ENCODE measurements around the gene CBARP.

The CBARP gene

DNA sequence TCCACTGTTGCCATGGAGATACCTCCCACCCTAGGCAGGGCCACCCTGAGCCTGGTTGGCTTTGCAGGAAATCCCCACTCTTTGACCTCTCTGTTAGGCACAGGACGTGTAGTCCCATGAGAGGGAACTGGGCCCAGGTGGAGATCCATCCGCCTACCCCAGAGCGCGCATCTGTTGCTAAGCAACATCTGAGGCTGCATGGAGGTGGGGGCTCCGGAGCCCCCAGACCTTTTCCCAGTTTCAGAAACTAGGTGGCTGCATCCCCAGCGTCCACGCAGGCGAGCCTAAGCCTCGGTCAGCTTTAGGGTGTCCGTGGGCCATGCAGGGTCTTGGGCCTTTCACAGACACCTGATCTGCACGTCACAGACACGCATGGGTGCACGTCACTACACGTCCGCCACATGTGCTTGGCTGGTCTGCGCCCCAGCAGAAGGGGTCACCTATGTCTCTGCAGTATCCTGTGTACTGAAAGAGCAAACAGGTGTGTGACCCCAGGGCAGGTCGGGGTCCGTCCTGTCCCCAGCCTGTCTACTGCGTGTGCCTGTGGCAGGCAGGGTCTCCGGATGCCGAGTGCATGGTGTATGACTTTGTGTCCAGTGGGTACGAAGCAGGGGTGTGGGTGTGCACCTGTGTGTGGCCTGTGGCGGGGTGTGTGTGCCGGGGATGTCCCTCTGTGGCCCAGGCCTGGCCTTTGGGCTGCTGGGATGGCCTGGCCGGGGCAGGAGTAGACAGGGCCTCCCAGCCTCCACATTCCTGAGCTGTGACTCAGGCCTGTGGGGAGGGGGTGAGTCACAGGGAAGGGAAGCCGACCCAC is 27.2 kb upstream of the CBARP start:
- DNase-seq, result no peak

DNA sequence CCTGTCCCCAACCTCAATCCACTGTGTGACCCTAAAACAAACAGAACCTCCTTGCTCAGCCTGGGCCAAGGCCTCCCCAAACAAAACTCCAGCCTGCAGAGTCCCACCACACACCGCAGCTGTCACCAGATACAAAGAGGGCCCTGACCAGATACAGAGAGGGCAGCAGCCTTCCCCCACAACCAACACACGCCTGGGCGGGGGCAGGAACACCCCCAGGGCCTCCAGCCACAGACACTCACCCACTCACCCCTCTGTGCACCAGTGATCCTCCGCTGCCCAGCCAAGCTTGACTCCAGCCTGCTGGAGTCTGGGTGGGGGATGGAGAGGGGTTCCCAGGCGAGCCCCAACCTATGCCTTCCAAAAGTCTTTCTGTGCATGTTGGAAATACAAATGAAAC is 25.4 kb upstream of the CBARP start:
- no peak for DNase-seq

DNA sequence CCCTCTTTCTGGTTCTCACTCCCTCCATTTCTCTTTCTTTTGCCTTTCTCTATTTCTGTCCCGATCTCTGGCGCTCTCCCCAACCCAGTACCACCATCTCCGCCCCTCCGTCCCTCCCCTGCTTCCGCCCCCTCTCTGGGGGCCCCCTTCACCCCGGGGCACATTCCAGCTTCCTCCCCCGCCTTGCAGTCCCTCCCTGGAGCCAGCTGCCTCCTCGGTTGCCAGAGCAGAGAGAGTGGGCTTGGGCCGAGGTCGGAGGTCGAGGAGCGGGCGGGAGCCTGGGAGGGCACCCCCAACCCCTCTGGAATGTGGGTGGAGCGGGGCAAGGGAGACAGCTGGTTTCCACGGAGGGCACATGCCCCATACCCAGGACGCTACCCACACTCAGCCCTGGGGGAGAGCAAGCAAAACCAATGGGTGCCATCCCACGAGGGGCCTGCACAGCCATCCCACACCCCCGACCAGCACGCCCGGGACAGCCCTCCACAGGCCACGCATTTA is 24.9 kb upstream of the CBARP start:
- DNase-seq, result no peak

- no peak for DNase-seq
Observed at GRCh38 chr19:1261798-1262622, 24.2 kb upstream of the CBARP start.

DNA sequence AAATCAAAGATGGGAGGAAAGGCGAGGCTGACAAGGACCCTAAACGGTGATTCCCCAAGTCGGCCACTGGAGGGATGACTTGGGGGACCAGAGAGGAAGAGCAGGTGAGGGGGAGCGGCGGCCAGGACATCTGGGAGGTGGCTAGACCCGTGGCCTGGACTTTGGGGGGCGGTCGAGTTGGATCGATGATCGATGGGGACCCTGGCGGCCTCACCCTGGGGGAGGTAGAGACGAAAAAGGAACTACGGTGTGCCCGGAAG is 23.7 kb upstream of the CBARP start:
- DNase-seq, result no peak

- peak; percentile 90 for DNase-seq
Observed at GRCh38 chr19:1260749-1261537, 23.1 kb upstream of the CBARP start.

GRCh38 chr19:1259876-1260748 is 22.3 kb upstream of the CBARP start:
- DNase-seq, result no peak

DNA sequence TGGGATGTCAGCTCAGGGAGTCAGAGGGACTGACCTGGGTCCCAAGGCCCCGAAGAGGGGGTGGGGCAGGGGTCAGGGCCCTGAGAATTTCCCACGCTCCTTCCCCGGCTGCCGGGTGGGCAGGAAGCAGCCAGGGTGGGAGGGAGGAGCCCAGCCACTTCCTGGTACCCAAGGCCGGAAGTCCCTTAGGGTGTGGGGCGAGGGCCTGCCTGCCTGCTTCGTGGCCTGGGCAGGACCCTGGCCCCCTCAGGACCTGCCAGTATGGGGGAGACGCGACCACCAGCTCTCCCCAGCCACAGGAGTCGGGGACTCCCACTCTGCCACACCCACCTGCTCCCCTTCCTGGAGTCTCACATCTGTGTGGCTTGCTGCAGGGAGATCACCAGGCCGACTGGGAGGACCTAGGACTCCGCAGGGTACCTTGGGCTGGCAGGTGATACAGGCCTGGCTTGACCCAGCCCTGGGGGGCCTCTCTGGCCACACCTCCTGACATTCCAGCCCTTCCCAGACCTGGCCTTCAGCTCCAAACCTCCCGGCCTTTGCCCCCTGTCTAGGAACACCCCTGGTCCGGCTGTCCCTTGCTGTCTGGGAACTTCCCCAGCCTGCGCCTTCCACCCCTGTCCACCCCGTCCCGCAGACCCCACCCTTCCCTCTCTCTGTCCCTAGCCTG is 21.5 kb upstream of the CBARP start:
- DNase-seq, result peak; percentile 41

GRCh38 chr19:1258707-1259205 is 21.0 kb upstream of the CBARP start:
- DNase-seq, result no peak

- DNase-seq, result no peak
Observed at GRCh38 chr19:1258163-1258492, 20.3 kb upstream of the CBARP start.

DNA sequence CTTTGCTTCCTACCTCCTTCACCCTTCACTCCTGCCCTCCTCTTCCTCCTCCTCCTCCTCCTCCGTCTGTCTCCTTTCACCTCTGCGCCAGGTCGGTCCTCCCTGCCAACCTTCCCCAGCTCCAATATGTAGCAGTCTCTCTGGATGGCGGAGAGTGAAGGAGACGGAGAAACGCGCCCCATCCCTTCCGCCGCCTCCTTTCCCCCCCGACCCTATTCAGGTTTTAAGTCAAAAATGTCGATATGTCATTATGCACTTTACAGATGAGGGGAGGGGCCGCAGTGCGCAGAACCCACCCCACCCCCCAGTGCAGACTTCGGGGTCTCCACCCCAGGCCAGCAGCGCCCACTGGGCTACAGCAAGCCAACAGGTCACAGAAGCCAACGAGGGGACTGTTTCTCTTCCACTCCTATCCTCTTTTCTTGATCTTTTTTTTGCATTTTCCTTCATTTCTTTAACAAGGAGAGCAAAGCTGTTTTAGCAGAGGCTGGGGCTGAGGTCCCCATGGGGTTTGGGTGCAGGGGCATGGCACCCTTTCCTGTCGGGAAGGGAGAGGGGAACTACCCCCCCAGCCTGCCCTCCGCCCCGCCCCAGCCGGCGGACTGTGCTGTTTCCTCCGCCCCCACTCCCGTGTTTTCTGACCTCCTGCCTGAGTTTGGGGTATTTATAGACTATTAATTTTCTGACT is 19.8 kb upstream of the CBARP start:
- no peak for DNase-seq

DNA sequence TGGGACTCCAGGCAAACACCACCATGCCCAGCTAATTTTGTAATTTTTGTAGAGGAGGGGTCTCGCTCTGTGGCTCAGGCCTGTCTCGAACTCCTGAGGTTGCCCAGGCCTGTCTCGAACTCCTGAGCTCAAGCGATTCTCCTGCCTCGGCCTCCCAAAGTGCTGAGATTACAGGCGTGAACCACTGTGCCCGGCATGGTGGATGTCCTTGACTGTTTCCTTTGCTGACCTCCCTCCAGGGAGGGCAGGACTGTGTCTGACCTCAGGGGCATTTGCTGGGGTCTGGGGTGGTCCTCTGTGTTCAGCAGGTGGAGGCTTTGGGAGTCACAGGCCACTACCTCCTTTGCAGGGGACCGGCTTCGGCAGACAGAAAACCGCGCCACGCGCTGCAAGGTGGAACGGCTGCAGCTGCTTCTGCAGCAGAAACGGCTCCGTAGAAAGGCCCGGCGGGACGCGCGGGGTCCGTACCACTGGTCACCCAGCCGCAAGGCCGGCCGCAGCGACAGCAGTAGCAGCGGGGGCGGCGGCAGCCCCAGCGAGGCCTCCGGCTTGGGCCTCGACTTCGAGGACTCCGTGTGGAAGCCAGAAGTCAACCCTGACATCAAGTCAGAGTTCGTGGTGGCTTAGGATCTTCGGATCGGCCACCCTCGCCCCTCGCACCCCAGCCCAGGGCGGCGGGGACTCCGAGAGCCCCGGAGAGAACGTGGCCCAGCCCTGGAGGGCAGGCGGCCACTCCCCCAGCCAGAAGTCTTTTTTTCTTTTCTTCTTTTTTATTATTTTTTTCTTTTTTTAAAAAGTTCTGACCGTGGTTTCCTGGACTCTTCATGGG is 19.1 kb upstream of the CBARP start:
- no peak for DNase-seq

- no peak for DNase-seq
Observed at GRCh38 chr19:1255186-1256161, 17.7 kb upstream of the CBARP start.

DNA sequence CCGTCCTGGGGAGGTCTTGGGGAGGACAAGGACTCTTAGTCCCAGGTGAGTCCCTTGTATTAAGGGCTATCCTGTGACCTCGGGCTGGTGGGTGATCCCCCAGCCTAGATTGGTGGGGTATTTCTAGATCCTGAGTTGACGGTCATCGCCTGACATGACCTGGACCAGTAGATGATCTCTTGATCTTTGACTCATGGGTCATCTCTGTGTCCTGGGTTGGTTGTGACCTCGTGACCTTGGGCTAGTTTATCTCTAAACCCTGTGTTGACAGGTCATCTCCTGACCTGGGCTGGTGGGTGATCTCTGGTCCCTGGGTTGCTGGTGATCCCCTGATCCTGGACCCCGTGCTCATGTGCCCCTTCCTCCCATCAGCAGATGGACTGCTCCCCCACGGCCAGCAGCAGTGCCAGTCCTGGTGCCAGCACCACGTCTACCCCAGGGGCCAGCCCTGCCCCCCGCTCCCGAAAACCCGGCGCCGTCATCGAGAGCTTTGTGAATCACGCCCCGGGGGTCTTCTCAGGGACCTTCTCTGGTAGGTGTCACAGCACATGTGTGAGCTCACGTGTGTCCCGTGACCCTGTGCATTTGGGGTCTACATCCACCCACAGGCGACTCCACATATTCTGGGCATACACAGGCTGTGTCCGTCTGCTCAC is 16.9 kb upstream of the CBARP start:
- no peak for DNase-seq

GRCh38 chr19:1254081-1254527 is 16.3 kb upstream of the CBARP start:
- no peak for DNase-seq

- no peak for DNase-seq
Observed at GRCh38 chr19:1253514-1254080, 15.8 kb upstream of the CBARP start.

DNA sequence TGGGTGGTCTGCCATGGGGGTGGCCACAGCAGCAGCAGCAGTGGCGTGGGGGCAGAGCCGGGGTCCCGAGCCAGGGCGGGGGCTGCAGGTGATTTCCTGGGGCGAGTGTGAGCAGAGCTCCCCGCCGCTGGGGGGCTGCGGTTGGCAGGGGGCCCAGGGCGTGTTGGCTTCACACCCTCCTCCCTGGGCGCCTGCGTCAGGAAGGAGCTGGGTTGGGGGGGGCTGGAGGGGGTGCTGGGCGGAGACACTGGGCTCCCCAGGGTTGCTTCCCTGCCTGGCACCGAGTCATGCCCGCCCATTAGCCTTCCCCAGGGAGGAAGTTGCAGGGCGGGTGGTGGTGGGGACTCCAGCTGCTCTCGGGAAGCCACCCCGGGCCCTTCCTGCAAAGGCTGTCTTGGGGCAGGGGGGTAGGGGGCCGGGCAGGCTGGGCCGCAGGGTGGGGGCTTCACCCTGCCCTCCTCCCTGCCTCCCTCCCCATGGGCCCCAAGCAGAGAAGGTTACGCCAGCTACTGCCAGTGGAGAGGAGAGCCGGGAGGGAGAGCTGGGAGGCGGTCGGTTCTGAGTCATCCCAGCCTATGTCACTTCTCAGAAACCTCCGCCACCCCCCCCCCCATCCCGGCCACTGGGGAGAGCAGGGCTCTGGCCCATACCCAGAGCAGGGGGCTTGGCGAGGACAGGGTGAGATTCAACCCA is 15.2 kb upstream of the CBARP start:
- no peak for DNase-seq
